NCI-H748 (cell line): ENCODE results near the gene CSTF2.
A peak's percentile ranks its signal among the peaks of the same experiment; 100 is the strongest.

Source experiments
- DNase-seq: peaks from one replicate; lab custom pipeline; 2025; ENCODE audit not compliant: unreplicated experiment; lab: John Stamatoyannopoulos, UW

The CSTF2 gene

DNA sequence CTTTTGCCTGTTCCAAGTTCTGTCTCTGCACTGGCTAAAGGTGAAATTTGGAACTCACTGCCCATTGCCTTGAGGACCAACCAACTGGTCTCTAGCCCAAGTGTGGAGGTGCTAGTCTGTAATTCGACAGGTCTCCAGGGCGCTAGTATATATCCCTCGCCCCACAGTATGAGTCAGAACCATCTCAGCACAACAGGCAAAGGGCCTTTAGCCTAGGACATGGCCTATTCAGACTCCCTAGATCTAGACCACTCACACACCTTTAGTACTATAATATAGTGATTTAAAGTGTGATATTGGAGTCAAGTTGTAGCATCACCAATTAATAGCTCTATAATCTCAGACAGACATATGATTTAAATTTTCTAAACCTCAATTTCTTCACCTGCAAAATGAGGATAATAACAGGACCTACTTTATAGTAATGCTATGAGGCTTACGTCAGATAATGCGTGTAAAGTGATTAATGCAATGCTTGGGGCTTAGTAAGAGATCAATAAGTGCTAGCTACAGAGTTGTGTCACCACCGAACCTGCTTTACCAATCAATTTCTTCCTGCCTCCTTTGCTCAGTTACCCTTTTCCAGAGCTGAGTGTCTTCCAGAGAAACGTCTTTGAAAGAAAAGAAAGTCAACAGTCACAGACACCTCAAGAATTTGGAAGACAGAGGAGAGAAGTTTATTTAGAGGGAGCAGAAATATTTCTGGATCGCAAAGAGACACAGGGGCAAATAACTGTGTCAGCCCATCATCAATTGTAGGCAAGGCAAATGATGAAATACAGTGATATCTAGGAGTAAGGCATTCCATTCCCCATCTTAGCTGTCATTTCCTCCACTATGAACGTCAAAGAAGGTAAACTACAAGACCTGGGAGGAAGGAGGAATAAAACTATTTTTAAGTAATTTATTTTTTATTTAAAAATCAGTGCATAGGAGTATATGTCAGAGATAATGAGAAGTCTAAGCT, 51.7 kb downstream of the CSTF2 start:
- DNase-seq = no peak

GRCh38 chrX:100874325-100874724, 54.1 kb downstream of the CSTF2 start, which contains the start of gene NOX1:
NOX1 (minus strand) TSS chrX:100874359; CDS start chrX:100874139, 220 bp downstream.
- no peak for DNase-seq

GRCh38 chrX:100880368-100880767, 60.2 kb downstream of the CSTF2 start:
- DNase-seq = peak; percentile 61

DNA sequence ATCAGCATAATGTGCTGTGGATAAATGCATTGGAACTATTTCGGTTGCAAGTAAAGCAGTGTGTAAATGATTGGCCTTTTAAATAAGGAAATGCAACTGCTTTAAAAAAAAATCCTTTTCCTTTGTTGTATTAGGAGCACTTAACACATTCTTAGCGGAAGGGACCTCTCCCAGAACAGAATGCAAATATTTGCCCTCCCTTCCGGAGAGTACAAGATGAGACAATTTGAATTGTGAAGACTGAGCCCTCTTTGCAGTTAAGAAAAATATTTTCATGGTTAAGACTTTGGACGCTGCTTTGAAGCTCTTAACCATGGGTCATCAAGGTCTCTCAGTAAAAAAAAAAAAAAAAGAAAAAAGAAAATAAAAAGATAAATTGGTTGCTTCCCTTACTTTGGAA, 63.5 kb downstream of the CSTF2 start:
- DNase-seq = peak; percentile 2
